ENCODE measurements around the gene TP53. TPM values are rescaled to one million over a fixed set of nuclear protein-coding genes. Genes with fewer than 3 reads are reported as not detected.
"Not testable (repeated sequence)": the region's sequence is repeated elsewhere in the genome, so short reads cannot be mapped to it uniquely, and the experiment has no call there.

Gene TP53
- total and polyA plus RNA-seq, 8 donors: 50.9 to 90.4 (median 80.6) TPM

- ATAC-seq (no peak), DNase-seq (no peak)
- H3K9me3 ChIP-seq: no peaks in the 10 kb centered on the region
- H3K27me3 ChIP-seq: no peaks in the 10 kb centered on the region
- peaks cover 10 to 20% of the 10 kb centered on the region in 2 donors for H3K4me1 ChIP-seq
- H3K4me3 ChIP-seq: no peak within 1 kb of the TSS
- TF ChIP-seq, protein P1, sequence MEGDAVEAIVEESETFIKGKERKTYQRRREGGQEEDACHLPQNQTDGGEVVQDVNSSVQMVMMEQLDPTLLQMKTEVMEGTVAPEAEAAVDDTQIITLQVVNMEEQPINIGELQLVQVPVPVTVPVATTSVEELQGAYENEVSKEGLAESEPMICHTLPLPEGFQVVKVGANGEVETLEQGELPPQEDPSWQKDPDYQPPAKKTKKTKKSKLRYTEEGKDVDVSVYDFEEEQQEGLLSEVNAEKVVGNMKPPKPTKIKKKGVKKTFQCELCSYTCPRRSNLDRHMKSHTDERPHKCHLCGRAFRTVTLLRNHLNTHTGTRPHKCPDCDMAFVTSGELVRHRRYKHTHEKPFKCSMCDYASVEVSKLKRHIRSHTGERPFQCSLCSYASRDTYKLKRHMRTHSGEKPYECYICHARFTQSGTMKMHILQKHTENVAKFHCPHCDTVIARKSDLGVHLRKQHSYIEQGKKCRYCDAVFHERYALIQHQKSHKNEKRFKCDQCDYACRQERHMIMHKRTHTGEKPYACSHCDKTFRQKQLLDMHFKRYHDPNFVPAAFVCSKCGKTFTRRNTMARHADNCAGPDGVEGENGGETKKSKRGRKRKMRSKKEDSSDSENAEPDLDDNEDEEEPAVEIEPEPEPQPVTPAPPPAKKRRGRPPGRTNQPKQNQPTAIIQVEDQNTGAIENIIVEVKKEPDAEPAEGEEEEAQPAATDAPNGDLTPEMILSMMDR (IDR thresholded peaks at IDR 0.05): no peak
- H3K27ac ChIP-seq: no peak within 1 kb of the TSS
- H3K36me3 ChIP-seq: no peaks in the 10 kb centered on the region
- intact Hi-C loops (cut with DNase I): loop anchor here in 1 of 2 donors (10.0 kb wide), 1 partner anchor 55 kb away; the partner anchor contains the start of genes TP53 and WRAP53
Observed at GRCh38 chr17:7629939-7630571, 57.2 kb downstream of the TP53 start, which contains the start of gene SHBG. TSS of gene SHBG (plus strand) at chr17:7630135. CDS start at chr17:7630173, 38 bp downstream.

DNA sequence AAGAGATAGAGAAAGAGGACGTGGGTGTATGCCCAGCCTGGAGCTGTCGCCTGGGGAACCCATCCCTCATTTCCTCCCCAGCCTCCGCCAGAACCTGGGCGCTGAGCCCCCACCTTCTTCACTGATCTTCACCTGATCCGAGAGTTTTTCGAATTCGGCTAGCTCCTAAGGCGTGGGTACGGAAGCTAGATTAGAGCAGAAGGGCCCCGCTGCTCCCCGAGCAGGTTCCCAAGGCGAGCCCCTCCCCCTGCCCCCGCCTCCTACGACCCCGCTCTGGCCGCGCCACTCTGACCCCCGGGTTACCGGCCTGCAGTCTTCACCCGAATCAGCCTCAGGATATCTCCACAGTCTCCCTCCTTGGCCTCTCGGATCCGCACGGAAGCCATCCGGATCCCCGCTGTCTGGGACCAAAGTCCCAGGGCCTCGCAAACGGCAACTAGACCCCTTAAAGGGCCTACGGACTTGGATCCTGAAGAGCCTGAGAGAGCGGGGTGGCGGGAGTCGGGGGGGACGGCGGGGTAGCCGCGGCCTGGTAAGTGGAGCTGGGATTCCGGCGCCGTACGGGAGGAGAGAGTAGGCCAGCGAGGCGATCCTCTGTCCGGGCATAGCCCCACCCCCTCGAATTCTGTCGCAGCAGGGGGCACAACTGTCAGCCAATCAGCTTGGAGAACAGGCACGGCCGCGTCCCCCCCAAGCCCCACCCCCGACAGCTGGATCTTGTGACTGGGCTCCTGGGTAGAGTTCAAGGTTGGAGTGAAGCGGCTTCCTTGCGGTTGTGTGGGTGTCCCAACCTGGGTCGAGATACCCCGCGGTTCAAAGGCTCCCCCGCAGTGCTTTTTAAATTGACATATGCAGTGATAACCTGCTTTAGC, 59.8 kb downstream of the TP53 start, which contains the start of gene SAT2:
Gene SAT2 (minus strand): TSS at position 572 of the 872 bp plus-strand sequence. CDS start 186 bp downstream, at position 386.
- TF ChIP-seq, protein P1 (IDR thresholded peaks at IDR 0.05): no peak
- H3K27ac ChIP-seq: peak within 1 kb of the TSS; percentile 83 to 85
- H3K4me3 ChIP-seq: peak within 1 kb of the TSS; percentile 62 to 69
- no peaks in the 10 kb centered on the region for H3K9me3 ChIP-seq
- intact Hi-C loops (cut with DNase I): no loop called here
- H3K4me1 ChIP-seq: peaks cover 10 to 20% of the 10 kb centered on the region in 2 donors
- DNase-seq: peak; percentile 93 to 96 (median 95)
- H3K27me3 ChIP-seq: no peaks in the 10 kb centered on the region
- peak; percentile 99 for ATAC-seq
- H3K36me3 ChIP-seq: no peaks in the 10 kb centered on the region

DNA sequence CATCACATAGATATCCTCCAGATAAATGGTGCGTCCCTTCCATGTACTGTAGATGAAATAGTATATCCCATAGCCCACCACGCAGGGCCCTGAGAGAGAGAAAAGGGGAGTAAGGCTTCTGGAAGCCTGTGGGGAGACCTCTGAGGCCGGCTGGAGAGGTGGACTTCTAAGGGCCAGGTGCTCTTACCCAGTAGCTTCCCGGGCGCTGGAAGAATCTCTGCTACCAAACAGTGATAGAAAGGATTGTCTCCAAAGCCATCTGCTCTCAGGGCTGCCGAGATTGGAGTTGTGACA, 60.4 kb downstream of the TP53 start:
- ATAC-seq: no peak
- intact Hi-C loops (cut with DNase I): no loop called here
- DNase-seq: no peak
- Histone ChIP-seq H3K27ac (peak overlapping the region; percentile 83 to 85), H3K27me3 (no peaks in the 10 kb centered on the region), H3K36me3 (no peaks in the 10 kb centered on the region), H3K4me1 (peaks cover 10 to 20% of the 10 kb centered on the region in 2 donors), H3K4me3 (peak overlapping the region; percentile 62 to 69), H3K9me3 (no peaks in the 10 kb centered on the region)
- TF ChIP-seq, protein P1 (IDR thresholded peaks at IDR 0.05): no peak

GRCh38 chr17:7626307-7626706, 61.0 kb downstream of the TP53 start:
- ATAC-seq: peak; percentile 9

DNA sequence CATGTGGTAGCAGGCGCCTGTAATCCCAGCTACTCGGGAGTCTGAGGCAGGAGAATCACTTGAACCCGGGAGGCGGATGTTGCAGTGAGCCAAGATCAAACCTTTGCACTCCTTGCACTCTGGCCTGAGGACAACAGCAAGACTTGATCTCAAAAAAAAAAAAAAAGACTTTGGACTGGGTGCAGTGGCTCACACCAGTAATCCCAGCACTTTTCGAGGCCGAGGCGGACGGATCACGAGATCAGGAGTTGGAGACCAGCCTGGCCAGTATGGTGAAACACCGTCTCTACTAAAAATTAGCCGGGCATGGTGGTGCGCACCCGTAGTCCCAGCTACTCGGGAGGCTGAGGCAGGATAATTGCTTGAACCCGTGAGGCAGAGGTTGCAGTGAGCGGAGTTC, 61.5 kb downstream of the TP53 start:
- H3K4me3 ChIP-seq; intact Hi-C loops (cut with DNase I): not testable (repeated sequence)

More at GRCh38 chr17:7626307-7626706, 61.0 kb downstream of the TP53 start:
- Histone ChIP-seq H3K36me3 (no peaks in the 10 kb centered on the region), H3K4me3 (peak overlapping the region; percentile 62 to 69), H3K9me3 (no peaks in the 10 kb centered on the region), H3K27me3 (no peaks in the 10 kb centered on the region), H3K27ac (peak overlapping the region; percentile 83 to 85), H3K4me1 (peaks cover 10 to 20% of the 10 kb centered on the region in 2 donors)
- TF ChIP-seq, protein P1 (IDR thresholded peaks at IDR 0.05): no peak
- DNase-seq: peak in 2 of 4 donors; percentile 48 to 51
- intact Hi-C loops (cut with DNase I): no loop called here

More for the DNA sequence above, 61.5 kb downstream of the TP53 start:
- ATAC-seq, H3K9me3 ChIP-seq, H3K27me3 ChIP-seq, H3K36me3 ChIP-seq, H3K27ac ChIP-seq: not testable (repeated sequence)
- H3K4me1 ChIP-seq: peaks cover 10 to 20% of the 10 kb centered on the region in 2 donors
- DNase-seq: peak in 1 of 4 donors; percentile 24

Data from left lung (tissue), 10 donors.